Endothelial cell of umbilical vein (primary cell): Measurements from ENCODE around the gene ALDH8A1. TPM values are rescaled to one million over a fixed set of nuclear protein-coding genes. Genes with fewer than 3 reads are reported as not detected.

Source experiments
- BruUV-seq: library from RNA; stranded (reverse); fragments of 400-500 nt; replicated peaks from 2 replicates; lab custom pipeline; 2021; lab: Mats Ljungman, UMichigan
- CTCF ChIA-PET: fragments of 300-600, 350-600 bp; sonication (Branson Sonifier 250); formaldehyde crosslinking; loops from one replicate; lab custom pipeline; 2021; ENCODE audit warnings: antibody characterized with exemption, inconsistent platforms; lab: Charles Lee
- POLR2A ChIA-PET: fragments of 300-600, 350-600 bp; sonication (Branson Sonifier 250); formaldehyde crosslinking; loops from one replicate; lab custom pipeline; 2021; ENCODE audit warnings: antibody characterized with exemption, inconsistent platforms; lab: Charles Lee
- DNase-seq: peaks from one replicate; pipeline ENCODE4 v3.0.0-alpha.2; 2011; ENCODE audit warnings: low read depth, low spot score
- FAIRE-seq: peaks from 2 replicates; lab custom pipeline; 2011; peaks lifted over from hg19 to GRCh38; lab: Jason Lieb, UNC
- H2AFZ ChIP-seq: 2 replicates; pipeline ENCODE4 v1.6.0; 2012; ENCODE audit warnings: low read depth, low read length, control low read depth, inconsistent platforms
- H3K27ac ChIP-seq: 2 replicates; pipeline ENCODE4 v1.5.1; 2011; ENCODE audit warnings: low read depth, mild to moderate bottlenecking, control low read depth, low read length, moderate library complexity; ENCODE audit not compliant: insufficient read depth
- H3K27me3 ChIP-seq, 2 experiments: 2 replicates each; pipeline versions ENCODE4 v1.6.0 to v1.6.1; 2011; ENCODE audit warnings: low read length in 2 of 2, mixed read lengths in 1 of 2; ENCODE audit not compliant: control insufficient read depth in 2 of 2, insufficient read depth in 2 of 2
- H3K36me3 ChIP-seq, 2 experiments: 2 replicates in 1 of 2; 3 replicates in 1 of 2; pipeline ENCODE4 v1.5.1; 2011; ENCODE audit warnings: low read length in 2 of 2, mild to moderate bottlenecking in 1 of 2, moderate library complexity in 1 of 2; ENCODE audit not compliant: control insufficient read depth in 2 of 2, insufficient read depth in 2 of 2; ENCODE audit errors: extremely low read depth in 1 of 2
- H3K4me1 ChIP-seq: 3 replicates; pipeline ENCODE4 v1.5.1; 2011; ENCODE audit warnings: mild to moderate bottlenecking, low read length; ENCODE audit not compliant: control insufficient read depth, insufficient read depth; ENCODE audit errors: extremely low read depth
- H3K4me2 ChIP-seq: 2 replicates; pipeline ENCODE4 v1.6.1; 2011; ENCODE audit warnings: low read length, control low read depth, mixed read lengths; ENCODE audit not compliant: insufficient read depth
- H3K4me3 ChIP-seq, 3 experiments: fragments of 200-600 bp in 1 of 3; sonication (generic), shearing (Covaris generic) in 1 of 3; replicated peaks in 1 of 3; 2 replicates each; pipeline ENCODE4 v1.5.1; 2011 to 2016; ENCODE audit warnings: control low read depth in 3 of 3, low read length in 3 of 3, mild to moderate bottlenecking in 2 of 3, inconsistent platforms in 1 of 3, low read depth in 1 of 3, moderate library complexity in 1 of 3; ENCODE audit not compliant: insufficient read depth in 1 of 3
- H3K79me2 ChIP-seq: 2 replicates; pipeline ENCODE4 v1.6.0; 2012; ENCODE audit warnings: low read length, inconsistent platforms; ENCODE audit not compliant: control insufficient read depth, insufficient read depth
- H3K9ac ChIP-seq: replicated peaks from 2 replicates; pipeline ENCODE3; 2011; ENCODE audit warnings: low read length, control low read depth; ENCODE audit not compliant: insufficient read depth; ENCODE audit errors: extremely low read depth
- H3K9me1 ChIP-seq: replicated peaks from 3 replicates; pipeline ENCODE4 v1.6.0; 2011; ENCODE audit warnings: mild to moderate bottlenecking, low read length; ENCODE audit not compliant: control insufficient read depth, insufficient read depth; ENCODE audit errors: extremely low read depth
- H3K9me3 ChIP-seq: replicated peaks from 2 replicates; pipeline ENCODE4 v1.5.1; 2012; ENCODE audit warnings: low read length, inconsistent platforms; ENCODE audit not compliant: control insufficient read depth, insufficient read depth
- H4K20me1 ChIP-seq: replicated peaks from 2 replicates; pipeline ENCODE3; 2011; ENCODE audit warnings: mild to moderate bottlenecking, low read length; ENCODE audit not compliant: control insufficient read depth, insufficient read depth; ENCODE audit errors: extremely low read depth
- EZH2 ChIP-seq: IDR thresholded peaks from 2 replicates; pipeline ENCODE4 v1.6.1; 2012; ENCODE audit warnings: borderline replicate concordance, low read depth, mild to moderate bottlenecking, moderate library complexity, low read length, inconsistent platforms; ENCODE audit not compliant: severe bottlenecking
- FOS ChIP-seq: IDR thresholded peaks from 2 replicates; pipeline ENCODE4 v1.6.1; 2011; ENCODE audit warnings: mild to moderate bottlenecking, low read length, moderate library complexity, borderline replicate concordance; ENCODE audit not compliant: insufficient read depth
- GATA2 ChIP-seq: IDR thresholded peaks from 2 replicates; pipeline ENCODE4 v1.7.0; 2011; ENCODE audit warnings: low read depth, mild to moderate bottlenecking, moderate library complexity, mixed read lengths, low read length; ENCODE audit not compliant: insufficient read length, insufficient read depth
- JUN ChIP-seq: IDR thresholded peaks from 2 replicates; pipeline ENCODE4 v1.6.1; 2011; ENCODE audit warnings: borderline replicate concordance, low read depth; ENCODE audit not compliant: insufficient read length, insufficient read depth
- MYC ChIP-seq: IDR thresholded peaks from one replicate; pipeline ENCODE4 v1.6.1; 2011; ENCODE audit warnings: mild to moderate bottlenecking, low read depth, low read length
- POLR2A ChIP-seq: IDR thresholded peaks from 2 replicates; pipeline ENCODE4 v1.6.1; 2012; ENCODE audit warnings: low read depth, mild to moderate bottlenecking, control low read depth, low read length
- POLR2AphosphoS5 ChIP-seq: IDR thresholded peaks from 2 replicates; pipeline ENCODE4 v1.6.1; 2012; ENCODE audit warnings: low read depth, mild to moderate bottlenecking, control low read depth, low read length, moderate library complexity; ENCODE audit not compliant: insufficient read depth
- dilution Hi-C: fragments of 300-500 bp; cut with MboI; formaldehyde crosslinking; loops from one replicate; pipeline ENCODE4 v1.15.0; 2019; ENCODE audit warnings: low sequenced_read_pairs; ENCODE audit not compliant: extremely low pct_ligation_motif_present
- intact Hi-C: fragments of 100-400 bp; cut with micrococcal nuclease; formaldehyde crosslinking; loops from one replicate; pipeline ENCODE4 v1.10.0; 2022
- polyA plus RNA-seq, 4 experiments: library from polyadenylated mRNA; depleted of rRNA in 3 of 4; stranded (reverse) in 3 of 4; unstranded in 1 of 4; fragments of >200 nt; gene quantifications; 2 replicates each; pipeline versions ENCODE4 v1.2.1 to v1.2.3, GENCODE V29; 2011 to 2012; ENCODE audit warnings: missing spikeins in 1 of 4
- total RNA-seq: library from RNA; stranded (reverse); gene quantifications from 2 replicates; pipeline ENCODE4 v1.2.3, GENCODE V29; 2021
- TF ChIP-seq, protein P1 (sequence below): IDR thresholded peaks from 2 replicates; pipeline ENCODE4 v1.6.1; 2011; ENCODE audit not compliant: insufficient read depth, insufficient read length

Gene ALDH8A1
- total and polyA plus RNA-seq, 2 donors (not counting 3 experiments of a cell fraction or from before 2014, with no cell fraction given), result 0.08 to 0.95 TPM

- H2AFZ ChIP-seq, result no peak overlapping the region
- H3K9me1 ChIP-seq, result no peaks in the 10 kb centered on the region
- TF ChIP-seq GATA2, result no peak
- TF ChIP-seq, protein P1, sequence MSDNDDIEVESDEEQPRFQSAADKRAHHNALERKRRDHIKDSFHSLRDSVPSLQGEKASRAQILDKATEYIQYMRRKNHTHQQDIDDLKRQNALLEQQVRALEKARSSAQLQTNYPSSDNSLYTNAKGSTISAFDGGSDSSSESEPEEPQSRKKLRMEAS, result no peak
- TF ChIP-seq POLR2A, result no peak
- TF ChIP-seq MYC, result no peak
- TF ChIP-seq JUN, result no peak
- H3K9me3 ChIP-seq, result no peaks in the 10 kb centered on the region
- no peak overlapping the region for H3K9ac ChIP-seq
- no peak overlapping the region for H3K27ac ChIP-seq
- POLR2A ChIA-PET, result no interaction called here
- no peaks in the 10 kb centered on the region for H3K79me2 ChIP-seq
- no peak overlapping the region for H3K4me3 ChIP-seq
- intact Hi-C loops, result no loop called here
- dilution Hi-C loops, result no loop called here
- H3K4me2 ChIP-seq, result no peak overlapping the region
- BruUV-seq, result no TSS peak
- DNase-seq (no peak), FAIRE-seq (no peak)
- no peaks in the 10 kb centered on the region for H3K27me3 ChIP-seq
- CTCF ChIA-PET, result no interaction called here
- H3K36me3 ChIP-seq, result no peaks in the 10 kb centered on the region
- no peaks in the 10 kb centered on the region for H3K4me1 ChIP-seq
- H4K20me1 ChIP-seq, result no peaks in the 10 kb centered on the region
These were observed 6.8 kb upstream of the ALDH8A1 start for GRCh38 chr6:134956676-134957075.

- DNase-seq, result no peak
- dilution Hi-C loops, result no loop called here
- no TSS peak for BruUV-seq
- Histone ChIP-seq H2AFZ (no peak overlapping the region), H3K9ac (no peak overlapping the region), H3K4me3 (no peak overlapping the region), H3K9me1 (no peaks in the 10 kb centered on the region), H3K27ac (no peak overlapping the region), H3K79me2 (no peaks in the 10 kb centered on the region), H3K27me3 (no peaks in the 10 kb centered on the region), H3K9me3 (no peaks in the 10 kb centered on the region), H3K4me1 (no peaks in the 10 kb centered on the region), H4K20me1 (no peaks in the 10 kb centered on the region), H3K36me3 (no peaks in the 10 kb centered on the region), H3K4me2 (no peak overlapping the region)
- no peak for TF ChIP-seq GATA2
- TF ChIP-seq POLR2A, result no peak
- no peak for TF ChIP-seq FOS
- TF ChIP-seq POLR2AphosphoS5, result no peak
- TF ChIP-seq EZH2, result no peak
- TF ChIP-seq, protein P1, result no peak
- CTCF ChIA-PET, result no interaction called here
- FAIRE-seq, result no peak
- intact Hi-C loops, result no loop called here
- POLR2A ChIA-PET, result no interaction called here
These were observed 6.1 kb upstream of the ALDH8A1 start for GRCh38 chr6:134956032-134956431.
